ENCODE data around the gene HOXC12. TPM values are rescaled to one million over a fixed set of nuclear protein-coding genes. Genes with fewer than 3 reads are reported as not detected.

The HOXC12 gene
- total RNA-seq, 1 donor from 2014 or later, result not detected

- Mint-ChIP-seq H3K27ac (no peak overlapping the region), H3K9me3 (ENCODE audit: low read depth) (no peaks in the 10 kb centered on the region), H3K4me3 (ENCODE audit: low read depth) (no peak overlapping the region), H3K36me3 (ENCODE audit: insufficient read depth) (no peaks in the 10 kb centered on the region), H3K27me3 (peaks cover 100% of the 10 kb centered on the region), H3K4me1 (ENCODE audit: low read depth) (peaks cover 6% of the 10 kb centered on the region)
- no peak for DNase-seq (ENCODE audit: low spot score, unreplicated experiment)
- TF ChIP-seq CTCF (IDR thresholded peaks at IDR 0.05; ENCODE audit: unreplicated experiment), result no peak
Observed at GRCh38 chr12:53997204-53998109, 42.8 kb downstream of the HOXC12 start.

GRCh38 chr12:53998110-53998899 is 43.6 kb downstream of the HOXC12 start:
- H3K27ac Mint-ChIP-seq, result no peak overlapping the region
- peaks cover 100% of the 10 kb centered on the region for H3K27me3 Mint-ChIP-seq
- TF ChIP-seq CTCF (IDR thresholded peaks at IDR 0.05; ENCODE audit: unreplicated experiment), result no peak
- no peak overlapping the region for H3K4me3 Mint-ChIP-seq (ENCODE audit: low read depth)
- no peaks in the 10 kb centered on the region for H3K9me3 Mint-ChIP-seq (ENCODE audit: low read depth)
- H3K36me3 Mint-ChIP-seq (ENCODE audit: insufficient read depth), result no peaks in the 10 kb centered on the region
- H3K4me1 Mint-ChIP-seq (ENCODE audit: low read depth), result peaks cover 6% of the 10 kb centered on the region
- no peak for DNase-seq (ENCODE audit: low spot score, unreplicated experiment)

DNA sequence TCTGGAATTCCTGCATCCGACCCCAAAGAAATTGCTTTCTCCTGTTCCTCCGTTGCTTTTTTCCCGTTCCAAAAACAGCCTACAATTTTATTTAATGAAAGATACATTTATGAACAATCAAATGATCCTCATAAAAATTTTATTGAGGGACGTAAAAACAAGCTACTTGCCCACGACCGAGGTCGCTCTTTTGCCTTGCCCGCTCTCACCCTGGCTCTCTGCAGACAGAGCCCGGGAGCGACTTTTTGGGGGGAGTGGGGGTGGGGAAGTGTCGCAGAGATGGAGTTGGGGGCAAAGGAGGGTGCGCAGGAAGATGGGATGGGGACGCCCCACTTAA is 44.2 kb downstream of the HOXC12 start:
- Mint-ChIP-seq H3K4me3 (ENCODE audit: low read depth) (no peak overlapping the region), H3K36me3 (ENCODE audit: insufficient read depth) (no peaks in the 10 kb centered on the region), H3K9me3 (ENCODE audit: low read depth) (no peaks in the 10 kb centered on the region), H3K4me1 (ENCODE audit: low read depth) (peaks cover 5% of the 10 kb centered on the region), H3K27me3 (peaks cover 100% of the 10 kb centered on the region), H3K27ac (no peak overlapping the region)
- no peak for TF ChIP-seq CTCF (IDR thresholded peaks at IDR 0.05; ENCODE audit: unreplicated experiment)
- no peak for DNase-seq (ENCODE audit: low spot score, unreplicated experiment)

DNA sequence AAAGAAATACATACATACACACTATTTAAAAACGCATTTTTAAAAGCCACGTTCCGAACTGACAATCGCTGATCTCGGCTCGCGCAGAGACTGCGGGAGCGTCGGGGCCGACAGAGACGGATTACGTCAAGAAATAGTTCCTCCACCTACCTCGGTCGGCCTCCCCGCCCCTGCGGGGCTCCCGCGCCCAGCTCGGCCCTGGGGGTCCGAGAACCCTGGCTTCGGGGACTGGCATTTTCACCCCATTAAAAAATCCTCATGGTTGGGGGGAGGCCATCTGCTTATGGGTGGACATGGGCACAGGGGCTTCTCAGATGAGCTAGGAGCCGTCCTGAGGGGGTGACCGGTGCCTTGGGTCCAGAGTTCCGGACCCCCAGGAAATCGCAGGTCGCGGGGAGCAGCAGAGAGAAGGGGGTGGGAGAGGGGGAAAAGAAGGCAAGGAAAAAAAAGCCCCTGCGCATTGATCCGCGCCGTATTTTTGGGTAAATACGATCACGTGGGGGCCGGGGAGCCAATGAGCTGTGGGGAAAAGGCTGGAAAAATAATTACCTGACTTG is 44.9 kb downstream of the HOXC12 start:
- Mint-ChIP-seq H3K27ac (no peak overlapping the region), H3K4me1 (ENCODE audit: low read depth) (peaks cover 2% of the 10 kb centered on the region), H3K36me3 (ENCODE audit: insufficient read depth) (no peaks in the 10 kb centered on the region), H3K9me3 (ENCODE audit: low read depth) (no peaks in the 10 kb centered on the region), H3K27me3 (peaks cover 100% of the 10 kb centered on the region), H3K4me3 (ENCODE audit: low read depth) (peak overlapping the region; percentile 40)
- TF ChIP-seq CTCF (IDR thresholded peaks at IDR 0.05; ENCODE audit: unreplicated experiment), result no peak
- no peak for DNase-seq (ENCODE audit: low spot score, unreplicated experiment)

All from progenitor cell of endocrine pancreas (in vitro differentiated cells).